Measurements from ENCODE around the gene SH3TC1. TPM values are rescaled to one million over a fixed set of nuclear protein-coding genes. Genes with fewer than 3 reads are reported as not detected.

SH3TC1 gene
- total RNA-seq, 1 donor from 2014 or later, result 12.5 TPM

DNA sequence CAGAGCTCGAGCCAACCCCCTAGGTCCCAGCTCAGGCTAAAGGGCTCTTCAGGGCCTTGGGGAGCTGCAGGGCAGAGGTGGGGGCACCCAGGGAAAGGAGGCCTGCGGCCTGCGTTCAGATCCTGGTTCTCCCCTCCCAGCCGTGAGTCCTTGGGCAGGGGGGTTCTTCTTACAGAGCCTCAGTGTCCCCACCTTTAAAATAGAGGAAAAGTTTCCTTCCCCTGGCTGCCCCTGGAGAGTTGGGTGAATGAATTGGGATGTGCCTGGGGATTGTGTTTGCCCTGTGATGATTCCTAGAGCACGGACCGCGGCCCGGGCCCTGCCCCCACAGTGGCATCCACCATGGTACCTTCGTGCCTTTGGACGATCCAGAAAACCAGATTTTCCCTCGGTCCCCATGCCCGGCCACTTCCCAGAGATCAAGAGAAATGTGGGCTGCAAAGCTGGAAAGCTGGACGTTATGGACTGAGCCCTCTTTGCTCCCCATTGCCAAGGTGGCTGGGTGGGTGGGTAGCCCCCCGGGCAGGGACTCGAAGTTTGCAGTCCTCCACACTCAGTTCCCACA lies 81.9 kb downstream of the SH3TC1 start:
- H3K9me3 Mint-ChIP-seq (ENCODE audit: low read depth), result no peaks in the 10 kb centered on the region
- H3K4me1 Mint-ChIP-seq (ENCODE audit: low read depth), result no peaks in the 10 kb centered on the region
- no peak overlapping the region for H3K4me3 Mint-ChIP-seq (ENCODE audit: low read depth)
- H3K27ac Mint-ChIP-seq, result no peak overlapping the region
- TF ChIP-seq, protein P1, sequence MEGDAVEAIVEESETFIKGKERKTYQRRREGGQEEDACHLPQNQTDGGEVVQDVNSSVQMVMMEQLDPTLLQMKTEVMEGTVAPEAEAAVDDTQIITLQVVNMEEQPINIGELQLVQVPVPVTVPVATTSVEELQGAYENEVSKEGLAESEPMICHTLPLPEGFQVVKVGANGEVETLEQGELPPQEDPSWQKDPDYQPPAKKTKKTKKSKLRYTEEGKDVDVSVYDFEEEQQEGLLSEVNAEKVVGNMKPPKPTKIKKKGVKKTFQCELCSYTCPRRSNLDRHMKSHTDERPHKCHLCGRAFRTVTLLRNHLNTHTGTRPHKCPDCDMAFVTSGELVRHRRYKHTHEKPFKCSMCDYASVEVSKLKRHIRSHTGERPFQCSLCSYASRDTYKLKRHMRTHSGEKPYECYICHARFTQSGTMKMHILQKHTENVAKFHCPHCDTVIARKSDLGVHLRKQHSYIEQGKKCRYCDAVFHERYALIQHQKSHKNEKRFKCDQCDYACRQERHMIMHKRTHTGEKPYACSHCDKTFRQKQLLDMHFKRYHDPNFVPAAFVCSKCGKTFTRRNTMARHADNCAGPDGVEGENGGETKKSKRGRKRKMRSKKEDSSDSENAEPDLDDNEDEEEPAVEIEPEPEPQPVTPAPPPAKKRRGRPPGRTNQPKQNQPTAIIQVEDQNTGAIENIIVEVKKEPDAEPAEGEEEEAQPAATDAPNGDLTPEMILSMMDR (IDR thresholded peaks at IDR 0.05; ENCODE audit: unreplicated experiment), result no peak
- peaks cover 3% of the 10 kb centered on the region for H3K27me3 Mint-ChIP-seq
- H3K36me3 Mint-ChIP-seq (ENCODE audit: insufficient read depth), result no peaks in the 10 kb centered on the region
- DNase-seq (ENCODE audit: low spot score, unreplicated experiment), result no peak

GRCh38 chr4:8281519-8282133 lies 82.5 kb downstream of the SH3TC1 start:
- Mint-ChIP-seq H3K4me3 (ENCODE audit: low read depth) (no peak overlapping the region), H3K36me3 (ENCODE audit: insufficient read depth) (no peaks in the 10 kb centered on the region), H3K27ac (no peak overlapping the region), H3K4me1 (ENCODE audit: low read depth) (no peaks in the 10 kb centered on the region), H3K27me3 (no peaks in the 10 kb centered on the region), H3K9me3 (ENCODE audit: low read depth) (no peaks in the 10 kb centered on the region)
- TF ChIP-seq, protein P1 (IDR thresholded peaks at IDR 0.05; ENCODE audit: unreplicated experiment), result no peak
- no peak for DNase-seq (ENCODE audit: low spot score, unreplicated experiment)

DNA sequence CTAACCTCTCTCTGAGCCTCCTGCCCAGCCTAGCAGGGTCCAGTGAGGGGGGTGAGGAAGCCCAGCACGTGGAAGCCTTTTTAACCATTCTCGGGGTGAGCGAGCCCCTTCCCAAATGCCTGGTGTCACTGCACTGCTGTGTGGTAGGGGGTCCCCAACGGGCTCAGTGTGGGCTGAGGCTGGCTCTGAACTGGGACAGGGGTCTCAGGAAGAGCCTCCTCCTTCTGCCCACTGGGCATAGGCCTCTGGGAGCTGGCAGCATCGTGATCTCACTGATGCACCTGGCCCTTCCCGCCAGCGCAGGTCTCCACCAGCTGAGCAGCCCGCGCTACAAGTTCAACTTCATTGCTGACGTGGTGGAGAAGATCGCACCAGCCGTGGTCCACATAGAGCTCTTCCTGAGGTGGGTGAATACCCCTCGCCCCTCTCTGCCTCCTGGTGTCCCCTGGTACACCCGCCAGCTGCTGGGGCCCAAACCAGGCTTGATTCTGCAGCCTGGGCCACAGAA lies 83.1 kb downstream of the SH3TC1 start:
- Mint-ChIP-seq H3K36me3 (ENCODE audit: insufficient read depth) (no peaks in the 10 kb centered on the region), H3K9me3 (ENCODE audit: low read depth) (no peaks in the 10 kb centered on the region), H3K4me3 (ENCODE audit: low read depth) (no peak overlapping the region), H3K4me1 (ENCODE audit: low read depth) (no peaks in the 10 kb centered on the region), H3K27me3 (no peaks in the 10 kb centered on the region), H3K27ac (no peak overlapping the region)
- TF ChIP-seq, protein P1 (IDR thresholded peaks at IDR 0.05; ENCODE audit: unreplicated experiment), result no peak
- DNase-seq (ENCODE audit: low spot score, unreplicated experiment), result no peak

DNA sequence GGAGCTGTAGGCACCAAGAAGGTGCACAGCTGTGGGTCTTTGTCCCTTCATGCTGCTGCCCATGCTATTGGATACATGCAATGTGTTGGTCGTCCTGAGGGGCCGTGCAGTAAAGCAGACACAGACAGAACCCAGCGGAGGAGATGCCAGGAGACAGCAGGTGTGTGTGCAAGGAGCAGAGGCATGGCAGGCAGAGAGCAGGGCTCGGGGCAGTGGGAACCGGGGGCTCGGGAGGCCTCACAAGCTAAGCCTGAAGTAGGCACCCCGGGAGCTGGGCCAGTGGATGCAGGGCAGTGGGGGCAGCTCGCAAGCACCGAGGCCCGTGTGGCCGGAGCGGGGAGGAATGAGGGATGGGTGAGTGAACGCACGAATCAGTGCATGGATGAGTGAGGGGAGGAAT lies 83.7 kb downstream of the SH3TC1 start:
- no peak overlapping the region for H3K27ac Mint-ChIP-seq
- H3K9me3 Mint-ChIP-seq (ENCODE audit: low read depth), result no peaks in the 10 kb centered on the region
- H3K4me1 Mint-ChIP-seq (ENCODE audit: low read depth), result no peaks in the 10 kb centered on the region
- TF ChIP-seq, protein P1 (IDR thresholded peaks at IDR 0.05; ENCODE audit: unreplicated experiment), result no peak
- no peaks in the 10 kb centered on the region for H3K27me3 Mint-ChIP-seq
- H3K36me3 Mint-ChIP-seq (ENCODE audit: insufficient read depth), result no peaks in the 10 kb centered on the region
- no peak overlapping the region for H3K4me3 Mint-ChIP-seq (ENCODE audit: low read depth)
- no peak for DNase-seq (ENCODE audit: low spot score, unreplicated experiment)

DNA sequence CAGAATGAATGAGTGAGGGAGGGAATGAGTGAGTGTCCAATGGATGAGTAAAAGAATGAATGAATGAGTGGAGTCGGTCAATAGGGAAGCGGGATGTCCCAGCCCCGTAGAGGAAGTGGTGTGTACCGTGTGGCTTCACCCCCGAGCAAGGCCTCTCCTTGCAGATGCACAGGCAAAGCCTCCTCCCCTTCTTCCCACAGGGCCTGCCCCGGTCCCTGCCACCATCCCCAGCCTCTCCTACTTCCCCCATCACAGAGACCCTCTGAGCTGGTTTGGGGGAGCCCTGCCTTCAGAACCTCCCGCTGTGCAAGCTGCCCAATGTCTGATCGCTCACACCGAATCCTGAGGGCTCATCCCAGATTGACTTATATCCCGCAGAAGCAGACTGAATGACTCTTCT lies 84.1 kb downstream of the SH3TC1 start:
- H3K4me3 Mint-ChIP-seq (ENCODE audit: low read depth), result no peak overlapping the region
- H3K36me3 Mint-ChIP-seq (ENCODE audit: insufficient read depth), result no peaks in the 10 kb centered on the region
- no peak for DNase-seq (ENCODE audit: low spot score, unreplicated experiment)
- no peaks in the 10 kb centered on the region for H3K4me1 Mint-ChIP-seq (ENCODE audit: low read depth)
- H3K9me3 Mint-ChIP-seq (ENCODE audit: low read depth), result no peaks in the 10 kb centered on the region
- H3K27ac Mint-ChIP-seq, result no peak overlapping the region
- TF ChIP-seq, protein P1 (IDR thresholded peaks at IDR 0.05; ENCODE audit: unreplicated experiment), result no peak
- H3K27me3 Mint-ChIP-seq, result no peaks in the 10 kb centered on the region
